GM23338 (cell line): ENCODE data around the gene DRICH1. TPM values are rescaled to one million over a fixed set of nuclear protein-coding genes. Genes with fewer than 3 reads are reported as not detected.

Experiments
- ATAC-seq: fragments of 200-7000 bp; cut with Tn5 transposase; 3 replicates; pipeline ENCODE4 v1.9.1; 2020
- DNase-seq: peaks from one replicate; pipeline ENCODE4 v3.0.0-alpha.2; 2015; ENCODE audit warnings: low spot score
- H2AFZ ChIP-seq: fragments of 200-600 bp; sonication (generic); 2 replicates; pipeline ENCODE4 v1.8.0; 2016; ENCODE audit warnings: antibody characterized with exemption, mild to moderate bottlenecking, moderate library complexity
- H3F3A ChIP-seq: fragments of 200-600 bp; sonication (generic); replicated peaks from 2 replicates; pipeline ENCODE4 v1.8.0; 2017; ENCODE audit warnings: antibody characterized with exemption, mixed run types, low read depth
- H3K27ac ChIP-seq: fragments of 200-600 bp; sonication (generic); 2 replicates; pipeline ENCODE4 v1.6.1; 2016; ENCODE audit warnings: low read depth
- H3K27me3 ChIP-seq: fragments of 200-600 bp; sonication (generic); 2 replicates; pipeline ENCODE4 v1.8.0; 2016; ENCODE audit warnings: mild to moderate bottlenecking, mixed run types, moderate library complexity; ENCODE audit not compliant: insufficient read depth
- H3K36me3 ChIP-seq: fragments of 200-600 bp; sonication (generic); 2 replicates; pipeline ENCODE4 v1.8.0; 2016; ENCODE audit warnings: mild to moderate bottlenecking; ENCODE audit not compliant: insufficient read depth
- H3K4me1 ChIP-seq: fragments of 200-600 bp; sonication (generic); 2 replicates; pipeline ENCODE4 v1.8.0; 2016; ENCODE audit warnings: mild to moderate bottlenecking, moderate library complexity; ENCODE audit not compliant: insufficient read depth
- H3K4me2 ChIP-seq: fragments of 200-600 bp; sonication (generic); 2 replicates; pipeline ENCODE4 v1.7.1; 2017; ENCODE audit warnings: mixed run types
- H3K4me3 ChIP-seq: fragments of 200-600 bp; sonication (generic); 2 replicates; pipeline ENCODE4 v1.6.1; 2016; ENCODE audit warnings: mixed run types
- H3K79me2 ChIP-seq: fragments of 200-600 bp; sonication (generic); replicated peaks from 2 replicates; pipeline ENCODE4 v1.8.0; 2017; ENCODE audit warnings: mild to moderate bottlenecking; ENCODE audit not compliant: insufficient read depth
- H3K9me2 ChIP-seq: fragments of 200-600 bp; sonication (generic); 2 replicates; pipeline ENCODE4 v1.8.0; 2017; ENCODE audit not compliant: insufficient read depth
- H4K20me1 ChIP-seq: fragments of 200-600 bp; sonication (generic); replicated peaks from 2 replicates; pipeline ENCODE4 v1.8.0; 2017; ENCODE audit warnings: mild to moderate bottlenecking; ENCODE audit not compliant: insufficient read depth
- H3K27ac Mint-ChIP-seq: 2 replicates; pipeline ENCODE4 v1.8.0; 2020; ENCODE audit warnings: inconsistent platforms, mild to moderate bottlenecking, moderate library complexity, mixed read lengths
- H3K27me3 Mint-ChIP-seq: 3 replicates; pipeline ENCODE4 v1.8.0; 2022; ENCODE audit warnings: low read depth, mild to moderate bottlenecking, moderate library complexity, mixed read lengths, inconsistent platforms; ENCODE audit not compliant: insufficient read depth, poor library complexity
- H3K36me3 Mint-ChIP-seq: 3 replicates; pipeline ENCODE4 v1.8.0; 2021; ENCODE audit warnings: low read depth, mild to moderate bottlenecking, inconsistent platforms, moderate library complexity, mixed read lengths
- H3K4me1 Mint-ChIP-seq: 3 replicates; pipeline ENCODE4 v1.8.0; 2020; ENCODE audit warnings: mild to moderate bottlenecking, inconsistent platforms, mixed read lengths
- H3K4me3 Mint-ChIP-seq: 3 replicates; pipeline ENCODE4 v1.8.0; 2021; ENCODE audit warnings: moderate library complexity, mild to moderate bottlenecking, inconsistent platforms, mixed read lengths
- H3K9me3 Mint-ChIP-seq: 3 replicates; pipeline ENCODE4 v1.8.0; 2020; ENCODE audit warnings: moderate library complexity, mild to moderate bottlenecking, inconsistent platforms, mixed read lengths
- CREB1 ChIP-seq: fragments of 250-450 bp; sonication (Bioruptor Pico); IDR thresholded peaks from 2 replicates; pipeline ENCODE4 v1.5.0; 2020; ENCODE audit warnings: low read depth, mild to moderate bottlenecking, moderate library complexity
- ETS1 ChIP-seq: IDR thresholded peaks from 2 replicates; pipeline ENCODE4 v1.6.1; 2016; ENCODE audit warnings: antibody characterized with exemption
- JUNB ChIP-seq: IDR thresholded peaks from one replicate; pipeline ENCODE4 v1.6.1; 2016; ENCODE audit warnings: antibody characterized with exemption; ENCODE audit not compliant: unreplicated experiment
- NANOG ChIP-seq: IDR thresholded peaks from 2 replicates; pipeline ENCODE4 v1.6.1; 2016; ENCODE audit warnings: antibody characterized with exemption, borderline replicate concordance
- STAT1 ChIP-seq: IDR thresholded peaks from one replicate; pipeline ENCODE4 v1.6.1; 2016; ENCODE audit warnings: antibody characterized with exemption; ENCODE audit not compliant: unreplicated experiment
- ZNF114 ChIP-seq: fragments of 250-450 bp; sonication (Bioruptor Pico); IDR thresholded peaks from 2 replicates; pipeline ENCODE4 v1.5.0; 2020; ENCODE audit warnings: mild to moderate bottlenecking, moderate library complexity
- polyA plus RNA-seq: library from polyadenylated mRNA; unstranded; fragments of >200 nt; fragmentation: Nextera tagmentation; extraction: Ambion mirVana; gene quantifications from 2 replicates; pipeline ENCODE4 v1.2.1, GENCODE V29; 2016
- total RNA-seq: library from RNA; depleted of rRNA; stranded (reverse); fragments of >200 nt; shearing (Covaris generic); gene quantifications from 2 replicates; pipeline ENCODE4 v1.2.3, GENCODE V29; 2014
- TF ChIP-seq, protein P1 (sequence below), 2 experiments: fragments of 200-600 bp in 1 of 2; sonication (generic) in 1 of 2; conservative IDR thresholded peaks; 2 replicates each; pipeline versions ENCODE4 v1.5.1 to v1.6.1; 2016 to 2017; ENCODE audit warnings: antibody characterized with exemption in 2 of 2, low read depth in 2 of 2, mild to moderate bottlenecking in 2 of 2, moderate library complexity in 1 of 2
- TF ChIP-seq, protein P2 (sequence below): IDR thresholded peaks from one replicate; pipeline ENCODE4 v1.6.1; 2018; ENCODE audit warnings: antibody characterized with exemption; ENCODE audit not compliant: unreplicated experiment

Gene DRICH1
- total and polyA plus RNA-seq, 2 experiments from 2014 or later: not detected

DNA sequence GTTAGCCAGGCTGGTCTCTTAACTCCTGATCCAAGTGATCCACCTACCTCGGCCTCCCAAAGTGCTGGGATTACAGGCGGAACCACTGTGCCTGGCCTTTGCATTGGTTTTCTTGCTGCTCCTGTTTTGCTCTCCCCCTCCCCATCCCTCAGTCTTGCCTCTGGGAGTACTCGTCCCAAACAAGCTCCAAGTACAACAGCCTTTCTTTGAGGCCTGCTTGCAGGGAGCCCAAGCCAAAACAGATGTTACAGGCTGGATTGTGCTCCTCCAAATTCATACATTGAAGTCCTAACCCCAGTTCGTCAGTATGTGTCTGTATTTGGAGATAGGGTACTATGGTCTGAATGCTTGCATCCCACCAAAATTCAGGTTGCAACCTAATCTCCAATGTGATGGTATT is 60.6 kb downstream of the DRICH1 start (continued):
- TF ChIP-seq, protein P1, sequence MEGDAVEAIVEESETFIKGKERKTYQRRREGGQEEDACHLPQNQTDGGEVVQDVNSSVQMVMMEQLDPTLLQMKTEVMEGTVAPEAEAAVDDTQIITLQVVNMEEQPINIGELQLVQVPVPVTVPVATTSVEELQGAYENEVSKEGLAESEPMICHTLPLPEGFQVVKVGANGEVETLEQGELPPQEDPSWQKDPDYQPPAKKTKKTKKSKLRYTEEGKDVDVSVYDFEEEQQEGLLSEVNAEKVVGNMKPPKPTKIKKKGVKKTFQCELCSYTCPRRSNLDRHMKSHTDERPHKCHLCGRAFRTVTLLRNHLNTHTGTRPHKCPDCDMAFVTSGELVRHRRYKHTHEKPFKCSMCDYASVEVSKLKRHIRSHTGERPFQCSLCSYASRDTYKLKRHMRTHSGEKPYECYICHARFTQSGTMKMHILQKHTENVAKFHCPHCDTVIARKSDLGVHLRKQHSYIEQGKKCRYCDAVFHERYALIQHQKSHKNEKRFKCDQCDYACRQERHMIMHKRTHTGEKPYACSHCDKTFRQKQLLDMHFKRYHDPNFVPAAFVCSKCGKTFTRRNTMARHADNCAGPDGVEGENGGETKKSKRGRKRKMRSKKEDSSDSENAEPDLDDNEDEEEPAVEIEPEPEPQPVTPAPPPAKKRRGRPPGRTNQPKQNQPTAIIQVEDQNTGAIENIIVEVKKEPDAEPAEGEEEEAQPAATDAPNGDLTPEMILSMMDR (conservative IDR thresholded peaks at IDR 0.05; ENCODE audit: low read depth in 2 of 2): no peak
- no peak for TF ChIP-seq NANOG
- TF ChIP-seq ETS1: no peak
- TF ChIP-seq JUNB: no peak
- no peak for TF ChIP-seq STAT1
- no peak for TF ChIP-seq CREB1 (CRISPR knock-in tag)
- TF ChIP-seq ZNF114 (CRISPR knock-in tag): no peak

DNA sequence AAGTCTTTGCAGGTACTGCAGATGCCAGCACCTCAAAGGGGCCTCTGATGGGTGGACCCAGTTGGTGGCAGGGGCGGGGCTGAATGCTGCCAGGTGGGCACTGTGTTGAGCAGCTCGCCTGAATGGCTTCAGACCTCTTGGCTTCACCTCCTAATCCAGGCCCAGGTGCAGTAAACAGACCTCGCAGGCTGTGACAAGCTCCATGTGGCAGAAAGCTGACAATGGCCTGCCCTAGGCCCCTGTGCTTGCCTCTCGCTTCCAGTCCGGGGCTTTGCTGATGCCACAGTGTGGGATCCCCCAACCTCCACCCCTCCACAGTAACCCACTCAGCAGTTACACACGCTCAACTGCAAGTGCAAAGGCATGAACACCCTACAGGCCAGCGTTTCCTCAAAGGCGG is 61.4 kb downstream of the DRICH1 start:
- Histone ChIP-seq H3K36me3 (no peaks in the 10 kb centered on the region), H3K9me2 (no peaks in the 10 kb centered on the region), H2AFZ (no peak overlapping the region), H3K27me3 (peaks cover 34% of the 10 kb centered on the region), H3F3A (0 out of 2 replicates have a peak, but pooled peaks cover 4% of the 10 kb centered on the region), H3K4me3 (no peak overlapping the region), H3K4me1 (no peaks in the 10 kb centered on the region), H3K4me2 (no peak overlapping the region), H4K20me1 (no peaks in the 10 kb centered on the region), H3K79me2 (no peaks in the 10 kb centered on the region), H3K27ac (no peak overlapping the region)
- ATAC-seq (no peak), DNase-seq (no peak)
- H3K9me3 Mint-ChIP-seq: no peaks in the 10 kb centered on the region; the same call in 2 of the 3 replicates
- peaks cover 10% of the 10 kb centered on the region for H3K4me1 Mint-ChIP-seq
- peaks cover 40% of the 10 kb centered on the region for H3K27me3 Mint-ChIP-seq
- H3K27ac Mint-ChIP-seq: no peak overlapping the region
- H3K36me3 Mint-ChIP-seq: no peaks in the 10 kb centered on the region; the same call in 2 of the 3 replicates
- TF ChIP-seq ETS1: no peak
- TF ChIP-seq, protein P2, sequence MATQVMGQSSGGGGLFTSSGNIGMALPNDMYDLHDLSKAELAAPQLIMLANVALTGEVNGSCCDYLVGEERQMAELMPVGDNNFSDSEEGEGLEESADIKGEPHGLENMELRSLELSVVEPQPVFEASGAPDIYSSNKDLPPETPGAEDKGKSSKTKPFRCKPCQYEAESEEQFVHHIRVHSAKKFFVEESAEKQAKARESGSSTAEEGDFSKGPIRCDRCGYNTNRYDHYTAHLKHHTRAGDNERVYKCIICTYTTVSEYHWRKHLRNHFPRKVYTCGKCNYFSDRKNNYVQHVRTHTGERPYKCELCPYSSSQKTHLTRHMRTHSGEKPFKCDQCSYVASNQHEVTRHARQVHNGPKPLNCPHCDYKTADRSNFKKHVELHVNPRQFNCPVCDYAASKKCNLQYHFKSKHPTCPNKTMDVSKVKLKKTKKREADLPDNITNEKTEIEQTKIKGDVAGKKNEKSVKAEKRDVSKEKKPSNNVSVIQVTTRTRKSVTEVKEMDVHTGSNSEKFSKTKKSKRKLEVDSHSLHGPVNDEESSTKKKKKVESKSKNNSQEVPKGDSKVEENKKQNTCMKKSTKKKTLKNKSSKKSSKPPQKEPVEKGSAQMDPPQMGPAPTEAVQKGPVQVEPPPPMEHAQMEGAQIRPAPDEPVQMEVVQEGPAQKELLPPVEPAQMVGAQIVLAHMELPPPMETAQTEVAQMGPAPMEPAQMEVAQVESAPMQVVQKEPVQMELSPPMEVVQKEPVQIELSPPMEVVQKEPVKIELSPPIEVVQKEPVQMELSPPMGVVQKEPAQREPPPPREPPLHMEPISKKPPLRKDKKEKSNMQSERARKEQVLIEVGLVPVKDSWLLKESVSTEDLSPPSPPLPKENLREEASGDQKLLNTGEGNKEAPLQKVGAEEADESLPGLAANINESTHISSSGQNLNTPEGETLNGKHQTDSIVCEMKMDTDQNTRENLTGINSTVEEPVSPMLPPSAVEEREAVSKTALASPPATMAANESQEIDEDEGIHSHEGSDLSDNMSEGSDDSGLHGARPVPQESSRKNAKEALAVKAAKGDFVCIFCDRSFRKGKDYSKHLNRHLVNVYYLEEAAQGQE: no peak
- H3K4me3 Mint-ChIP-seq: no peak overlapping the region
